ENCODE measurements around the gene CFAP61. TPM values are rescaled to one million over a fixed set of nuclear protein-coding genes. Genes with fewer than 3 reads are reported as not detected.

The CFAP61 gene
- total and polyA plus RNA-seq, 10 donors, result 0.06 to 0.17 TPM; not detected in 8

DNA sequence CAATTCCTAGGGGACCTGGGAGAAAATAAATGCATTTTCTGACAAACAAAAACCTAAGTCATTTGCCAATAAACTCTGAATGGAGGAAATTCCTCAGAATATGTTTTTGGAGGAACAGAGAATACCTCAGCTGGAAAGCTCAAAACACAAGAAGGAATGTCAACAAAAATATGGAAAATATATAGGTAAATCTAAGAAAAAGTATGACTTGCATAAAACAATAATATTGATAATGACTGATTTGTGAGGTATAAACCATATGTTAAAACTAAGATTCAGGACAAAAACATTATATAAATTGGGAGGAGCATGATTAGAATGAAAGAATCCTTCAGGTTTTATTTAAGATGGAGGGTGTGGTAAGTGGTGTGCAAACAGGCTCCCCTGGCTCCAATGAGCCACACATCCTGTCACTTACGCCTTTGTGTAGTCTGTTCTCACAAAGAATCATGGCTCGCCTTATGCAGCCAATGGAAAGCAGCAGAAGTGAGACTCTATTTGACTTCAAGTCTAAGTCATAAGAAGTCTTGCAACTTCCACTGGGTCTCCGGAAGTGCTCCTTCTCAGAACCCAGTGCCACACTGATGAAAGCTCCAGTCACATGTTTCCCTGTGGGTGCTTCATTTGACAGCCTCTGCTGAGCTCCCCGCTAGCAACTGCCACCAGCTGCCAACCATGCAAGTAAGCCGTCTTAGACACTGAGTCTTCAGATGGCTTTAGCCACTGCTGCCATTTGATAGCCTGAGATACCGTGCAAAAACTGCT is 8.1 kb downstream of the CFAP61 start:
- intact Hi-C loops (cut with DNase I; ENCODE audit: low total_unique reads), result no loop called here
- TF ChIP-seq POLR2A (IDR thresholded peaks at IDR 0.05) (no peak), POLR2AphosphoS5 (IDR thresholded peaks at IDR 0.05) (no peak)
- TF ChIP-seq, protein P1, sequence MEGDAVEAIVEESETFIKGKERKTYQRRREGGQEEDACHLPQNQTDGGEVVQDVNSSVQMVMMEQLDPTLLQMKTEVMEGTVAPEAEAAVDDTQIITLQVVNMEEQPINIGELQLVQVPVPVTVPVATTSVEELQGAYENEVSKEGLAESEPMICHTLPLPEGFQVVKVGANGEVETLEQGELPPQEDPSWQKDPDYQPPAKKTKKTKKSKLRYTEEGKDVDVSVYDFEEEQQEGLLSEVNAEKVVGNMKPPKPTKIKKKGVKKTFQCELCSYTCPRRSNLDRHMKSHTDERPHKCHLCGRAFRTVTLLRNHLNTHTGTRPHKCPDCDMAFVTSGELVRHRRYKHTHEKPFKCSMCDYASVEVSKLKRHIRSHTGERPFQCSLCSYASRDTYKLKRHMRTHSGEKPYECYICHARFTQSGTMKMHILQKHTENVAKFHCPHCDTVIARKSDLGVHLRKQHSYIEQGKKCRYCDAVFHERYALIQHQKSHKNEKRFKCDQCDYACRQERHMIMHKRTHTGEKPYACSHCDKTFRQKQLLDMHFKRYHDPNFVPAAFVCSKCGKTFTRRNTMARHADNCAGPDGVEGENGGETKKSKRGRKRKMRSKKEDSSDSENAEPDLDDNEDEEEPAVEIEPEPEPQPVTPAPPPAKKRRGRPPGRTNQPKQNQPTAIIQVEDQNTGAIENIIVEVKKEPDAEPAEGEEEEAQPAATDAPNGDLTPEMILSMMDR (IDR thresholded peaks at IDR 0.05 in 8 of 11, conservative IDR thresholded peaks at IDR 0.05 in 3 of 11), result no peak
- WGBS, 5 donors, result 75 to 88% (median 80%) methylated on average over 6 of the region's 6 CpGs
- Histone ChIP-seq H3K27ac (no peak overlapping the region), H3K27me3 (replicated peaks in 1 of 7) (peaks cover 0 to 17% (median 0%) of the 10 kb centered on the region in 7 donors), H3K36me3 (no peaks in the 10 kb centered on the region), H3K4me1 (no peaks in the 10 kb centered on the region), H3K4me3 (no peak overlapping the region), H3K9me3 (no peaks in the 10 kb centered on the region)
- DNase-seq, result no peak

DNA sequence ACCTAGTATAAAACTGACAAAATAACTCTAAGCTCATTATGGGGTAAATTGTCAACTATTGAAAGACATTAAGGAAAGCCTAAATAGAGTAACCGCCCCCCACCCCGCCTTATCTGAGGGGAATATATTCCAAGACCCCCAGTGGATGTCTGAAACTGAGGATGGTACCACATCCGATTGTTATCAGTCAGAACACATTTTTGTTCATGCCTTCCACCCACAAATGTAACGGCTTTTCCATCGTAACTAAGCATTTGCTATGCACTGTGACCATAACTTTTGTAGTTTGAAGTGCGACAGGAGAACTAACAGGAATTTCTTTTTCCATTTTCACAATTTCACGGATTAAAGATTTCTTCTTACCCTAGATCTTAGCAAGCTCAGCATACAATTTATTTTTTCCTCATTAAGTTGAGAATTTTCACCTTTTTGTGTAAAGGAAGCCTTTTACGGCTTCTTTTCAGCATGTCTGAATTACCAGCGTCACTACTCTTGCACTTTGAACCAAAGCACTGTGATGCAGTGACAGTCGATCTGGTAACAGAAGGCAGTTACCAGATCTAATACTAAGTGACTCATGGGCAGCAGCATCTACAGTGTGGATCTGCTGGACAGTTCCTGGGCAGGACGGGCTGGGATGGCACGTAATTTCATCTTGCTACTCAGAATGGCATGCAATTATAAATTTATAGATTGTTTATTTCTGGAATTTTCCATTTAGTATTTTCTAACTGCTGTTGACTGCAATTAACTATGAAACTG is 11.8 kb downstream of the CFAP61 start:
- no peaks in the 10 kb centered on the region for H3K36me3 ChIP-seq
- DNase-seq, result no peak
- no peaks in the 10 kb centered on the region for H3K4me1 ChIP-seq
- intact Hi-C loops (cut with DNase I; ENCODE audit: low total_unique reads), result no loop called here
- TF ChIP-seq POLR2AphosphoS5 (IDR thresholded peaks at IDR 0.05), result no peak
- no peak for TF ChIP-seq POLR2A (IDR thresholded peaks at IDR 0.05)
- TF ChIP-seq, protein P1 (IDR thresholded peaks at IDR 0.05 in 8 of 11, conservative IDR thresholded peaks at IDR 0.05 in 3 of 11), result no peak
- no peak overlapping the region for H3K27ac ChIP-seq
- H3K4me3 ChIP-seq, result no peak overlapping the region
- no peaks in the 10 kb centered on the region for H3K9me3 ChIP-seq
- H3K27me3 ChIP-seq (replicated peaks in 1 of 7), result peaks cover 0 to 12% (median 0%) of the 10 kb centered on the region in 7 donors
- 60 to 75% (median 70%) methylated on average over 12 of the region's 12 CpGs for whole genome bisulfite sequencing, 5 donors

DNA sequence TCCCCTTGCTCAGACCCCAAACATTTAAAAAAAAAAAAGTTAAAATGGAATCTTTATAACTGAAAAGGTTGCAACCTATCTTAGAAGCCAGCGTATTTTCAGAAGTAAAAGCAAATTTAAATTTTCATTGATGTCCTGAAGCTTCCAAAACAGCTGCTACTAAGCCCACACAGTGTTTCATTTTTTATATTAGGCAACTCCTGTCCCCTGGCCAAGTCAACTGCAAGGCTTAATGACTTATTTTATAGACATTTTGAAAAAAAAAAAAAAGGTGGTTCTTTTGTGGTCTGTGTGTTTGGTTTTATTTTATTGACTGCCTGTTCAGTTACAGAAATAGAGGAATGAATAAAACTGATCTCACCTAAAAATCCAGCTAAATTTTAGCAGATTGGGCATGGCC is 13.0 kb downstream of the CFAP61 start:
- no peaks in the 10 kb centered on the region for H3K9me3 ChIP-seq
- H3K27me3 ChIP-seq (replicated peaks in 1 of 7), result peaks cover 0 to 12% (median 0%) of the 10 kb centered on the region in 7 donors
- TF ChIP-seq, protein P1 (IDR thresholded peaks at IDR 0.05 in 8 of 11, conservative IDR thresholded peaks at IDR 0.05 in 3 of 11), result no peak
- TF ChIP-seq POLR2A (IDR thresholded peaks at IDR 0.05), result no peak
- TF ChIP-seq POLR2AphosphoS5 (IDR thresholded peaks at IDR 0.05), result no peak
- no peak for DNase-seq
- no peak overlapping the region for H3K27ac ChIP-seq
- H3K4me3 ChIP-seq, result no peak overlapping the region
- no peaks in the 10 kb centered on the region for H3K4me1 ChIP-seq
- H3K36me3 ChIP-seq, result no peaks in the 10 kb centered on the region
- intact Hi-C loops (cut with DNase I; ENCODE audit: low total_unique reads), result no loop called here
- 80 to 91% (median 84%) methylated on average over 1 of the region's 1 CpG for whole genome bisulfite sequencing, 5 donors
